ENCODE results near the gene CAMK1D.

DNA sequence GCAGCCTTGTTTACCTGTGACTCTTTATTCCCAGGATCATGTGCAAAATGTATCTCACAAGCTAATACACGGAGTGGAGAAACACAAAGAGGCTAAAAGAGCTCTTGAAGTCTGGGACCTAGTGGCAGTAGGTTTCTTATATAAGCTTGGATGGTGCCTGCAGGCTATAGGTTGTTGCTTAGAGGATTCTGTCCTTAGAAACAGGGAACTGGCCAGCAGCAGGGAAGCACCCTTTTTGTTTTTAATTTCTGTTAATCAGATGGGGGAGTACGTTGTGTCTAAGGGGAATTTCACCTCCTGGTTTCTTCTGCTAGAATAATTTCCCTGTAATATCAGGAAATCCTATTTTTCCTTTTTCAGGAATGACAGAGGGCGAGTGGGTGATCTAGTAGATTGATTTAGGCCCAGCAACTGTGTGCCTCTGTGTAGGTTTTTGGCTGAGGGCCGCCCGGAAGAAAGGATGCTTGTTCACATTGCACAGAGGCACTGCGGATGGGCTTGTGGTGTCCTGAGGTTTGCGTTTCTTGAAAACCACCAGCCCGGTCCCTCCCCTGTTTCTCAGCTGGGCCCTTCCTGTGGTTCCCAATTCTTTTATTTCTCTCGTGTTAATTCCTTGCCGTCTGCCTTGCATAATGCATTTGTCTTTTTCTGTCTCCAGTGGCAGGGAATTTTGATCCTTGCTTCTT lies 158.0 kb downstream of the CAMK1D start:
- TF ChIP-seq, protein P1, sequence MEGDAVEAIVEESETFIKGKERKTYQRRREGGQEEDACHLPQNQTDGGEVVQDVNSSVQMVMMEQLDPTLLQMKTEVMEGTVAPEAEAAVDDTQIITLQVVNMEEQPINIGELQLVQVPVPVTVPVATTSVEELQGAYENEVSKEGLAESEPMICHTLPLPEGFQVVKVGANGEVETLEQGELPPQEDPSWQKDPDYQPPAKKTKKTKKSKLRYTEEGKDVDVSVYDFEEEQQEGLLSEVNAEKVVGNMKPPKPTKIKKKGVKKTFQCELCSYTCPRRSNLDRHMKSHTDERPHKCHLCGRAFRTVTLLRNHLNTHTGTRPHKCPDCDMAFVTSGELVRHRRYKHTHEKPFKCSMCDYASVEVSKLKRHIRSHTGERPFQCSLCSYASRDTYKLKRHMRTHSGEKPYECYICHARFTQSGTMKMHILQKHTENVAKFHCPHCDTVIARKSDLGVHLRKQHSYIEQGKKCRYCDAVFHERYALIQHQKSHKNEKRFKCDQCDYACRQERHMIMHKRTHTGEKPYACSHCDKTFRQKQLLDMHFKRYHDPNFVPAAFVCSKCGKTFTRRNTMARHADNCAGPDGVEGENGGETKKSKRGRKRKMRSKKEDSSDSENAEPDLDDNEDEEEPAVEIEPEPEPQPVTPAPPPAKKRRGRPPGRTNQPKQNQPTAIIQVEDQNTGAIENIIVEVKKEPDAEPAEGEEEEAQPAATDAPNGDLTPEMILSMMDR (IDR thresholded peaks at IDR 0.05): no peak
- no peak for TF ChIP-seq POLR2A (IDR thresholded peaks at IDR 0.05)
